Fibroblast of lung (primary cell): ENCODE data around the gene SIGLEC7.

ENCODE experiments used
- CTCF ChIP-seq, 2 donors: IDR thresholded peaks in 1 of 2; conservative IDR thresholded peaks in 1 of 2; 1 replicate in 1 of 2; 2 replicates in 1 of 2; pipeline ENCODE4 v1.5.1; 2011 to 2012; ENCODE audit warnings: low read length in 2 of 2, control low read depth in 1 of 2, inconsistent platforms in 1 of 2, low read depth in 1 of 2, mild to moderate bottlenecking in 1 of 2
- EZH2 ChIP-seq: IDR thresholded peaks from 2 replicates; pipeline ENCODE4 v1.5.1; 2012; ENCODE audit warnings: low read length, control low read depth, mild to moderate bottlenecking; ENCODE audit errors: missing control alignments

- TF ChIP-seq CTCF (conservative IDR thresholded peaks at IDR 0.05 in 1 of 2, IDR thresholded peaks at IDR 0.05 in 1 of 2; ENCODE audit: low read depth in 1 of 2, low read length in 2 of 2) (no peak), EZH2 (no peak)
These were observed 38.2 kb upstream of the SIGLEC7 start for GRCh38 chr19:51103926-51104341.
